IMR-90 (cell line): ENCODE data around the gene TAGLN3. TPM values are rescaled to one million over a fixed set of nuclear protein-coding genes. Genes with fewer than 3 reads are reported as not detected.

Experiments used
- ATAC-seq: fragments of 200-7000 bp; cut with Tn5 transposase; 2 replicates; pipeline ENCODE4 v1.9.1; 2020; ENCODE audit warnings: low read depth, mild to moderate bottlenecking, moderate library complexity
- BruUV-seq: library from RNA; stranded (reverse); fragments of 400-500 nt; replicated peaks from 2 replicates; lab custom pipeline; 2021; lab: Mats Ljungman, UMichigan
- CTCF ChIA-PET: fragments of 300-600 bp; formaldehyde crosslinking; extraction: SDS; loops from one replicate; lab custom pipeline; 2021; ENCODE audit warnings: antibody characterized with exemption; lab: Yijun Ruan, JAX
- POLR2A ChIA-PET: fragments of 300-600 bp; sonication (Branson Sonifier 250); formaldehyde crosslinking; loops from one replicate; lab custom pipeline; 2022; ENCODE audit warnings: antibody characterized with exemption; ENCODE audit not compliant: unreplicated experiment; lab: Charles Lee
- DNase-seq: peaks from one replicate; pipeline ENCODE4 v3.0.0; 2013
- H2AFZ ChIP-seq: replicated peaks from 2 replicates; pipeline ENCODE3; 2013; ENCODE audit warnings: low read length, mild to moderate bottlenecking; ENCODE audit not compliant: poor library complexity
- H2AK5ac ChIP-seq: 2 replicates; pipeline ENCODE4 v1.6.1; 2013; ENCODE audit warnings: low read depth, low read length, inconsistent platforms
- H2AK9ac ChIP-seq: replicated peaks from 2 replicates; pipeline ENCODE3; 2013; ENCODE audit warnings: mild to moderate bottlenecking, low read depth, low read length, moderate library complexity; ENCODE audit not compliant: poor library complexity
- H2BK120ac ChIP-seq: 2 replicates; pipeline ENCODE4 v1.6.1; 2013; ENCODE audit warnings: low read depth, low read length, inconsistent platforms
- H2BK15ac ChIP-seq: 3 replicates; pipeline ENCODE4 v1.6.1; 2013; ENCODE audit warnings: low read depth, low read length, inconsistent platforms
- H2BK20ac ChIP-seq: 2 replicates; pipeline ENCODE4 v1.6.1; 2013; ENCODE audit warnings: low read depth, mild to moderate bottlenecking, inconsistent platforms, low read length, moderate library complexity
- H2BK5ac ChIP-seq: 2 replicates; pipeline ENCODE4 v1.6.1; 2013; ENCODE audit warnings: mild to moderate bottlenecking, low read depth, low read length, inconsistent platforms; ENCODE audit not compliant: poor library complexity, severe bottlenecking
- H3K14ac ChIP-seq: replicated peaks from 2 replicates; pipeline ENCODE4 v1.6.1; 2013; ENCODE audit warnings: low read depth, low read length, inconsistent platforms
- H3K18ac ChIP-seq: 2 replicates; pipeline ENCODE4 v1.6.1; 2013; ENCODE audit warnings: low read depth, low read length, control low read depth
- H3K23ac ChIP-seq: 2 replicates; pipeline ENCODE4 v1.6.1; 2013; ENCODE audit warnings: low read depth, low read length, inconsistent platforms
- H3K27ac ChIP-seq: 2 replicates; pipeline ENCODE4 v1.5.1; 2013; ENCODE audit warnings: mild to moderate bottlenecking, control low read depth, low read length; ENCODE audit not compliant: insufficient read depth
- H3K27me3 ChIP-seq: 2 replicates; pipeline ENCODE4 v1.6.1; 2013; ENCODE audit warnings: low read length; ENCODE audit not compliant: control insufficient read depth, insufficient read depth
- H3K36me3 ChIP-seq: 2 replicates; pipeline ENCODE4 v1.6.1; 2013; ENCODE audit warnings: low read length, mixed read lengths; ENCODE audit not compliant: control insufficient read depth, insufficient read depth
- H3K4ac ChIP-seq: 2 replicates; pipeline ENCODE4 v1.6.1; 2013; ENCODE audit warnings: low read depth, low read length, inconsistent platforms
- H3K4me1 ChIP-seq: 2 replicates; pipeline ENCODE4 v1.6.1; 2013; ENCODE audit warnings: low read length, mixed read lengths; ENCODE audit not compliant: control insufficient read depth, insufficient read depth
- H3K4me2 ChIP-seq: 2 replicates; pipeline ENCODE4 v1.6.1; 2013; ENCODE audit warnings: low read depth, mild to moderate bottlenecking, control low read depth, low read length, moderate library complexity
- H3K4me3 ChIP-seq: 2 replicates; pipeline ENCODE4 v1.5.1; 2013; ENCODE audit warnings: low read depth, mild to moderate bottlenecking, control low read depth, low read length, moderate library complexity; ENCODE audit not compliant: insufficient read depth
- H3K56ac ChIP-seq: 2 replicates; pipeline ENCODE4 v1.6.1; 2013; ENCODE audit warnings: low read length, inconsistent platforms; ENCODE audit not compliant: insufficient read depth; ENCODE audit errors: extremely low read depth
- H3K79me1 ChIP-seq, 2 experiments: 2 replicates each; pipeline ENCODE4 v1.6.1; 2013; ENCODE audit warnings: low read length in 2 of 2, inconsistent platforms in 1 of 2, low read depth in 1 of 2
- H3K9ac ChIP-seq: 2 replicates; pipeline ENCODE4 v1.6.1; 2013; ENCODE audit warnings: low read depth, low read length, control low read depth
- H3K9me1 ChIP-seq: 2 replicates; pipeline ENCODE4 v1.6.1; 2013; ENCODE audit warnings: low read length, inconsistent platforms; ENCODE audit not compliant: insufficient read depth
- H3K9me3 ChIP-seq: 2 replicates; pipeline ENCODE4 v1.6.1; 2013; ENCODE audit warnings: low read length; ENCODE audit not compliant: control insufficient read depth, insufficient read depth
- H4K20me1 ChIP-seq: 2 replicates; pipeline ENCODE4 v1.6.1; 2013; ENCODE audit warnings: low read length, inconsistent platforms; ENCODE audit not compliant: insufficient read depth
- H4K5ac ChIP-seq: 2 replicates; pipeline ENCODE4 v1.6.1; 2013; ENCODE audit warnings: mild to moderate bottlenecking, low read depth, low read length, control low read depth
- H4K8ac ChIP-seq, 2 experiments: 2 replicates each; pipeline ENCODE4 v1.6.1; 2013; ENCODE audit warnings: low read depth in 2 of 2, low read length in 2 of 2, control low read depth in 1 of 2, inconsistent platforms in 1 of 2
- H4K91ac ChIP-seq: 2 replicates; pipeline ENCODE4 v1.6.1; 2013; ENCODE audit warnings: low read depth, low read length, inconsistent platforms; ENCODE audit not compliant: insufficient read depth
- BHLHE40 ChIP-seq: fragments of 150-350 bp; IDR thresholded peaks from 2 replicates; pipeline ENCODE4 v1.6.1; 2016; ENCODE audit warnings: mild to moderate bottlenecking, low read depth, low read length
- CEBPB ChIP-seq: IDR thresholded peaks from 2 replicates; pipeline ENCODE4 v1.6.1; 2012; ENCODE audit warnings: low read depth, low read length, improper control_type of control experiment
- CHD1 ChIP-seq: IDR thresholded peaks from 2 replicates; pipeline ENCODE4 v1.6.1; 2012; ENCODE audit warnings: low read depth, low read length, improper control_type of control experiment
- CTCF ChIP-seq: conservative IDR thresholded peaks from 2 replicates; pipeline ENCODE4 v1.5.1; 2012; ENCODE audit warnings: mild to moderate bottlenecking, low read depth, low read length, improper control_type of control experiment
- ELK1 ChIP-seq: fragments of 150-350 bp; IDR thresholded peaks from 2 replicates; pipeline ENCODE4 v1.6.1; 2016; ENCODE audit warnings: low read depth, mild to moderate bottlenecking, low read length, moderate library complexity, borderline replicate concordance
- FOS ChIP-seq: fragments of 150-350 bp; IDR thresholded peaks from 2 replicates; pipeline ENCODE4 v1.6.1; 2016; ENCODE audit warnings: low read depth, low read length
- MAFK ChIP-seq: IDR thresholded peaks from 2 replicates; pipeline ENCODE4 v1.6.1; 2012; ENCODE audit warnings: low read depth, low read length, improper control_type of control experiment
- MAZ ChIP-seq: IDR thresholded peaks from 2 replicates; pipeline ENCODE4 v1.6.1; 2012; ENCODE audit warnings: low read depth, mild to moderate bottlenecking, low read length, improper control_type of control experiment, moderate library complexity, borderline replicate concordance
- MXI1 ChIP-seq: IDR thresholded peaks from 2 replicates; pipeline ENCODE4 v1.6.1; 2012; ENCODE audit warnings: low read depth, mild to moderate bottlenecking, low read length, moderate library complexity, borderline replicate concordance
- NFE2L2 ChIP-seq: fragments of 150-350 bp; IDR thresholded peaks from 2 replicates; pipeline ENCODE4 v1.6.1; 2016; ENCODE audit warnings: low read depth, mild to moderate bottlenecking, low read length
- POLR2A ChIP-seq: IDR thresholded peaks from 2 replicates; pipeline ENCODE4 v1.6.1; 2012; ENCODE audit warnings: mild to moderate bottlenecking, low read depth, low read length
- RAD21 ChIP-seq: IDR thresholded peaks from 2 replicates; pipeline ENCODE4 v1.6.1; 2012; ENCODE audit warnings: low read length, improper control_type of control experiment
- RCOR1 ChIP-seq: IDR thresholded peaks from 2 replicates; pipeline ENCODE4 v1.6.1; 2012; ENCODE audit warnings: mild to moderate bottlenecking, low read length, improper control_type of control experiment; ENCODE audit not compliant: insufficient replicate concordance
- RFX5 ChIP-seq: IDR thresholded peaks from 2 replicates; pipeline ENCODE4 v1.8.0; 2012; ENCODE audit warnings: low read depth, mild to moderate bottlenecking, low read length, moderate library complexity
- SMC3 ChIP-seq: fragments of 150-350 bp; IDR thresholded peaks from 2 replicates; pipeline ENCODE4 v1.6.1; 2016; ENCODE audit warnings: low read depth, mild to moderate bottlenecking, antibody characterized with exemption, low read length, moderate library complexity
- WGBS, 2 experiments: methylation state at CpG; one replicate each; pipeline versions ENCODE4 v1.1.5 to v1.1.7; 2013; ENCODE audit warnings: missing lambda C conversion rate in 2 of 2; ENCODE audit not compliant: insufficient read length in 1 of 2; ENCODE audit errors: extremely low coverage in 2 of 2; 5-methylcytosine and 5-hydroxymethylcytosine counted together
- dilution Hi-C: fragments of 300-500 bp; cut with HindIII; formaldehyde crosslinking; loops from one replicate; pipeline ENCODE4 v1.14.3; 2018; ENCODE audit warnings: low sequenced_read_pairs; ENCODE audit not compliant: unreplicated experiment
- in situ Hi-C: fragments of 300-500 bp; cut with MboI; formaldehyde crosslinking; loops from 3 replicates; pipeline ENCODE4 v1.14.3; 2019; ENCODE audit warnings: low sequenced_read_pairs, inconsistent platforms, mixed read lengths
- intact Hi-C: fragments of 100-400 bp; cut with micrococcal nuclease; formaldehyde crosslinking; loops from 2 replicates; pipeline ENCODE4 v1.10.0; 2022
- polyA plus RNA-seq, 3 experiments: library from polyadenylated mRNA; depleted of rRNA; stranded (reverse); fragments of >200 nt; gene quantifications; 2 replicates each; pipeline ENCODE4 v1.2.3, GENCODE V29; 2012; ENCODE audit warnings: low replicate concordance in 1 of 3
- total RNA-seq: library from RNA; depleted of rRNA; stranded (reverse); fragments of >200 nt; gene quantifications from 2 replicates; pipeline ENCODE4 v1.2.3, GENCODE V29; 2012
- TF ChIP-seq, protein P1 (sequence below): fragments of 150-350 bp; IDR thresholded peaks from 2 replicates; pipeline ENCODE4 v1.6.1; 2017; ENCODE audit warnings: mild to moderate bottlenecking, antibody characterized with exemption, low read length, low read depth

Gene TAGLN3
- total and polyA plus RNA-seq, 2 of the 4 experiments (the other 2 are of a cell fraction): 3.2 to 7.7 TPM

- Histone ChIP-seq H3K18ac (no peak overlapping the region), H3K9me1 (peaks cover 2% of the 10 kb centered on the region; the same call in 1 of the 2 replicates), H2BK15ac (no peak overlapping the region), H3K4me2 (no peak overlapping the region), H3K4ac (no peak overlapping the region), H4K20me1 (no peaks in the 10 kb centered on the region), H2AK5ac (no peak overlapping the region), H3K9me3 (no peaks in the 10 kb centered on the region), H4K8ac (no peak overlapping the region), H2BK120ac (no peak overlapping the region), H3K36me3 (peaks cover 1% of the 10 kb centered on the region), H2AFZ (no peak overlapping the region), H3K14ac (no peak overlapping the region), H2BK20ac (no peak overlapping the region), H2BK5ac (no peak overlapping the region), H2AK9ac (no peak overlapping the region), H3K56ac (no peak overlapping the region), H4K5ac (no peak overlapping the region), H3K79me1 (no peaks in the 10 kb centered on the region), H3K27ac (no peak overlapping the region), H3K23ac (no peak overlapping the region), H4K91ac (no peak overlapping the region), H3K4me3 (no peak overlapping the region), H3K9ac (no peak overlapping the region), H3K27me3 (no peaks in the 10 kb centered on the region), H3K4me1 (peaks cover 1% of the 10 kb centered on the region; the same call in 1 of the 2 replicates)
- no peak for ATAC-seq
- no peak for DNase-seq
- ChIA-PET CTCF (interaction anchor here (0.6 to 1.3 kb wide), 4 partner anchors 12 to 295 kb away, joined by 3 to 4 read pairs (median 3); no protein-coding TSS in a partner anchor), POLR2A (no interaction called here)
- TF ChIP-seq NFE2L2 (no peak), POLR2A (no peak), MAZ (no peak), CHD1 (no peak), BHLHE40 (no peak), MXI1 (no peak), CTCF (no peak), CEBPB (no peak), MAFK (no peak), SMC3 (no peak), ELK1 (no peak), RAD21 (no peak), RCOR1 (no peak), FOS (no peak), RFX5 (no peak)
- TF ChIP-seq, protein P1, sequence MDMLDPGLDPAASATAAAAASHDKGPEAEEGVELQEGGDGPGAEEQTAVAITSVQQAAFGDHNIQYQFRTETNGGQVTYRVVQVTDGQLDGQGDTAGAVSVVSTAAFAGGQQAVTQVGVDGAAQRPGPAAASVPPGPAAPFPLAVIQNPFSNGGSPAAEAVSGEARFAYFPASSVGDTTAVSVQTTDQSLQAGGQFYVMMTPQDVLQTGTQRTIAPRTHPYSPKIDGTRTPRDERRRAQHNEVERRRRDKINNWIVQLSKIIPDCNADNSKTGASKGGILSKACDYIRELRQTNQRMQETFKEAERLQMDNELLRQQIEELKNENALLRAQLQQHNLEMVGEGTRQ: no peak
- no CpG with 5 or more reads among the region's 2 CpGs for WGBS, 2 experiments
- intact Hi-C loops: loop anchor here (5.0 to 10.0 kb wide), 2 partner anchors 298 to 391 kb away; no protein-coding TSS in a partner anchor
- in situ Hi-C loops: loop anchor here (25.0 kb wide), 1 partner anchor 378 kb away; the partner anchor contains the start of gene ZBED2
- dilution Hi-C loops: loop anchor here (25.0 kb wide), 1 partner anchor 253 kb away; no protein-coding TSS in a partner anchor
- BruUV-seq: no TSS peak
These were observed 33.2 kb upstream of the TAGLN3 start for GRCh38 chr3:111965484-111965883.
